Neural progenitor cell (in vitro differentiated cells): ENCODE data around the gene STMND1.

Experiments used
- CTCF ChIP-seq: fragments of 200-600 bp; sonication (generic); IDR thresholded peaks from 2 replicates; pipeline ENCODE4 v1.5.1; 2017; ENCODE audit warnings: antibody characterized with exemption, mild to moderate bottlenecking
- EZH2 ChIP-seq: fragments of 200-600 bp; sonication (generic); IDR thresholded peaks from 2 replicates; pipeline ENCODE4 v1.6.1; 2017; ENCODE audit warnings: antibody characterized with exemption, mild to moderate bottlenecking, moderate library complexity

DNA sequence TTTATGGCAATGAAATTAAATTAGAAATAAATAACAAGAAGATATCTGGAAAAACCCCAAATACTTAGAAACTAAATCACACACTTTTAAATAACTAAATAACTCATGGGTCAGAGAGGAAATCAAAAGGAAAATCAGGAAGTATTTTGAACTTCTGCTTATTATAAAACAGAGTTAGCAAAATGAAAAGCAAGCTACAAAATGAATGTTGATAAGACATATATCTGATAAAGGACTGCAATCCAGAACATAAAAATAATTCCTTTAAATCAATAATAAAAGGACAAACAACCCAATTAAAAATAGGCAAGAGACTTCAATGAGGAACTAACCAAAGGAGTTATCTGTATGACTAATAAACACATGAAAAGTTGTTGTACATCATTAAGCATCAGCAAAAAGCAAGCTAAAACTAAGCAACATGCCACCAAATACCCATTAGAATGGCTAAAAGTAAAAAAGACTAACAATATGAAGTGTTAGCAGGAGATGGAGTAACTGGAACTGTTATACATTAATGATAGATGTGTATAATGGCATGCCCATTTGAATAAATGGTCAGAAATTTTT lies 38.9 kb upstream of the STMND1 start:
- TF ChIP-seq CTCF (no peak), EZH2 (no peak)
